Islet of Langerhans (tissue), 1 donor: ENCODE results near the gene PPCDC.

Experiments used
- FAIRE-seq: peaks from one replicate; lab custom pipeline; 2011; peaks lifted over from hg19 to GRCh38; lab: Jason Lieb, UNC

PPCDC gene

GRCh38 chr15:75045332-75046015 lies 22.1 kb downstream of the PPCDC start:
- FAIRE-seq, result no peak

GRCh38 chr15:75048394-75048793 lies 25.0 kb downstream of the PPCDC start:
- FAIRE-seq, result no peak

GRCh38 chr15:75049392-75049791 lies 26.0 kb downstream of the PPCDC start:
- no peak for FAIRE-seq

- FAIRE-seq, result no peak
Measured at GRCh38 chr15:75050283-75050682, 26.9 kb downstream of the PPCDC start.

- no peak for FAIRE-seq
Measured at GRCh38 chr15:75051191-75051608, 27.8 kb downstream of the PPCDC start.

- FAIRE-seq, result no peak
Measured at GRCh38 chr15:75051711-75052110, 28.3 kb downstream of the PPCDC start.

GRCh38 chr15:75052972-75053747 lies 29.8 kb downstream of the PPCDC start:
- no peak for FAIRE-seq

GRCh38 chr15:75053748-75054125 lies 30.3 kb downstream of the PPCDC start:
- no peak for FAIRE-seq

- FAIRE-seq, result no peak
Measured at GRCh38 chr15:75054172-75054897, 30.9 kb downstream of the PPCDC start.

- FAIRE-seq, result no peak
Measured at GRCh38 chr15:75056036-75056435, 32.6 kb downstream of the PPCDC start.

- FAIRE-seq, result no peak
Measured at GRCh38 chr15:75058127-75058905, 34.9 kb downstream of the PPCDC start.

- no peak for FAIRE-seq
Measured at GRCh38 chr15:75059607-75060006, 36.2 kb downstream of the PPCDC start.

GRCh38 chr15:75061272-75061671 lies 37.9 kb downstream of the PPCDC start:
- FAIRE-seq, result no peak

GRCh38 chr15:75062706-75063105 lies 39.3 kb downstream of the PPCDC start:
- no peak for FAIRE-seq

GRCh38 chr15:75063338-75063737 lies 39.9 kb downstream of the PPCDC start:
- FAIRE-seq, result no peak

GRCh38 chr15:75063889-75064288 lies 40.5 kb downstream of the PPCDC start:
- FAIRE-seq, result no peak

- FAIRE-seq, result no peak
Measured at GRCh38 chr15:75064846-75065245, 41.5 kb downstream of the PPCDC start.

- no peak for FAIRE-seq
Measured at GRCh38 chr15:75065467-75065850, 42.1 kb downstream of the PPCDC start.

- FAIRE-seq, result no peak
Measured at GRCh38 chr15:75065851-75066509, 42.6 kb downstream of the PPCDC start.

- no peak for FAIRE-seq
Measured at GRCh38 chr15:75067123-75067830, 43.9 kb downstream of the PPCDC start.

- FAIRE-seq, result no peak
Measured at GRCh38 chr15:75068748-75069147, 45.4 kb downstream of the PPCDC start.
